ENCODE results near the gene AP1S1. TPM values are rescaled to one million over a fixed set of nuclear protein-coding genes. Genes with fewer than 3 reads are reported as not detected.

The AP1S1 gene
- total and polyA plus RNA-seq, 9 of the 15 experiments (the other 6 are each of a cell fraction or from before 2014, with no cell fraction given): 4.4 to 149 (median 89.4) TPM

DNA sequence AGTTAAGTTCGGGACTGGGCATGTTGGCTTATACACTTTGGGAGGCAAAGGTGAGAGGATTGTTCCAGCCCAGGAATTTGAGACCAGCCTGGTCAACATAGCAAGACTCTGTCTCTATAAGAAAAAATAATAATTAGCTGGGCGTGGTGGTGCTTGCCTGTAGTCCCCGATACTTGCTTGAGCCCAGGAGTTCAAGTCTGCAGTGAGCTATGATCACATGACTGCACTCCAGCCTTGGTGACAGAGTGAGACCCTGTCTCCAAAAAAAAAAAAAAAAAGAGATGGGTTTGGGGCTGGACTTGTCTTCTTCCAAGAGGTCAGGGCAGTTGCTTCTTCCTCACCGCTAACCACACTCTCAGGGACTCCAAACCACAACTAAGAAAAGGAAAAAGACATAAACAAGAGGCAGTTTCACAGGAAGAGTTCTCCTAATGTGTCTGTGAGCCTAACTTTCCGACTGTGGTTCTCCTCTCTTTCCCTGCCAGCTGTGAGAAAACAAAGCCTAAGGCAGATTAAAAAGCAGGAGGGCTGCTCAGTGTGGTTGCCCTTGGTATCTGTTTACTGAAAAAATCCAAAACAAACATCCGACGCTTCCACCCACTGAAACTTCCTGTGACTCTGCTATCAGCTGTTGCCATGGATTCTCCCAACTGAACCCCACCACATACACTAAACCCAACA lies 29.8 kb upstream of the AP1S1 start (continued):
- TF ChIP-seq, protein P1, sequence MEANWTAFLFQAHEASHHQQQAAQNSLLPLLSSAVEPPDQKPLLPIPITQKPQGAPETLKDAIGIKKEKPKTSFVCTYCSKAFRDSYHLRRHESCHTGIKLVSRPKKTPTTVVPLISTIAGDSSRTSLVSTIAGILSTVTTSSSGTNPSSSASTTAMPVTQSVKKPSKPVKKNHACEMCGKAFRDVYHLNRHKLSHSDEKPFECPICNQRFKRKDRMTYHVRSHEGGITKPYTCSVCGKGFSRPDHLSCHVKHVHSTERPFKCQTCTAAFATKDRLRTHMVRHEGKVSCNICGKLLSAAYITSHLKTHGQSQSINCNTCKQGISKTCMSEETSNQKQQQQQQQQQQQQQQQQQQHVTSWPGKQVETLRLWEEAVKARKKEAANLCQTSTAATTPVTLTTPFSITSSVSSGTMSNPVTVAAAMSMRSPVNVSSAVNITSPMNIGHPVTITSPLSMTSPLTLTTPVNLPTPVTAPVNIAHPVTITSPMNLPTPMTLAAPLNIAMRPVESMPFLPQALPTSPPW (CRISPR knock-in tag; IDR thresholded peaks at IDR 0.05): peak; percentile 28; the same call in 1 of the 2 replicates
- TF ChIP-seq MYBL2 (IDR thresholded peaks at IDR 0.05; ENCODE audit: low read depth) (no peak), MYBL2 (CRISPR knock-in tag; IDR thresholded peaks at IDR 0.05; ENCODE audit: borderline replicate concordance) (no peak), ASH1L (IDR thresholded peaks at IDR 0.05; ENCODE audit: borderline replicate concordance, low read depth, partially characterized antibody) (no peak), SAFB2 (IDR thresholded peaks at IDR 0.05; ENCODE audit: borderline replicate concordance, low read depth, low read length, severe bottlenecking) (no peak), LCOR (CRISPR knock-in tag; IDR thresholded peaks at IDR 0.05) (no peak), MAZ (CRISPR knock-in tag; conservative IDR thresholded peaks at IDR 0.05 in 1 of 2, IDR thresholded peaks at IDR 0.05 in 1 of 2) (no peak), ZNF395 (CRISPR knock-in tag; IDR thresholded peaks at IDR 0.05) (peak; percentile 60; the same call in 1 of the 2 replicates), SIN3A (IDR thresholded peaks at IDR 0.05; ENCODE audit: borderline replicate concordance in 2 of 2, control insufficient read depth in 1 of 2, low read depth in 2 of 2, low read length in 2 of 2) (no peak), RAD51 (IDR thresholded peaks at IDR 0.05; ENCODE audit: borderline replicate concordance, low read depth) (peak; percentile 35; the same call in 1 of the 2 replicates), ZNF589 (CRISPR knock-in tag; IDR thresholded peaks at IDR 0.05; ENCODE audit: low read depth) (peak; percentile 84; the same call in 1 of the 2 replicates), RBBP5 (IDR thresholded peaks at IDR 0.05; ENCODE audit: borderline replicate concordance, insufficient read depth, low read length, poor library complexity, severe bottlenecking) (peak; percentile 31), CREB1 (IDR thresholded peaks at IDR 0.05) (no peak), CREB1 (CRISPR knock-in tag; IDR thresholded peaks at IDR 0.05) (no peak), TSC22D4 (tag; IDR thresholded peaks at IDR 0.05) (no peak), ZNF644 (tag; IDR thresholded peaks at IDR 0.05; ENCODE audit: low read depth) (peak; percentile 55; the same call in 1 of the 2 replicates), EP300 (IDR thresholded peaks at IDR 0.05; ENCODE audit: low read length) (no peak)
- TF ChIP-seq, protein P2, sequence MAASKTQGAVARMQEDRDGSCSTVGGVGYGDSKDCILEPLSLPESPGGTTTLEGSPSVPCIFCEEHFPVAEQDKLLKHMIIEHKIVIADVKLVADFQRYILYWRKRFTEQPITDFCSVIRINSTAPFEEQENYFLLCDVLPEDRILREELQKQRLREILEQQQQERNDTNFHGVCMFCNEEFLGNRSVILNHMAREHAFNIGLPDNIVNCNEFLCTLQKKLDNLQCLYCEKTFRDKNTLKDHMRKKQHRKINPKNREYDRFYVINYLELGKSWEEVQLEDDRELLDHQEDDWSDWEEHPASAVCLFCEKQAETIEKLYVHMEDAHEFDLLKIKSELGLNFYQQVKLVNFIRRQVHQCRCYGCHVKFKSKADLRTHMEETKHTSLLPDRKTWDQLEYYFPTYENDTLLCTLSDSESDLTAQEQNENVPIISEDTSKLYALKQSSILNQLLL (CRISPR knock-in tag; IDR thresholded peaks at IDR 0.05; ENCODE audit: borderline replicate concordance): no peak
- TF ChIP-seq, protein P3, sequence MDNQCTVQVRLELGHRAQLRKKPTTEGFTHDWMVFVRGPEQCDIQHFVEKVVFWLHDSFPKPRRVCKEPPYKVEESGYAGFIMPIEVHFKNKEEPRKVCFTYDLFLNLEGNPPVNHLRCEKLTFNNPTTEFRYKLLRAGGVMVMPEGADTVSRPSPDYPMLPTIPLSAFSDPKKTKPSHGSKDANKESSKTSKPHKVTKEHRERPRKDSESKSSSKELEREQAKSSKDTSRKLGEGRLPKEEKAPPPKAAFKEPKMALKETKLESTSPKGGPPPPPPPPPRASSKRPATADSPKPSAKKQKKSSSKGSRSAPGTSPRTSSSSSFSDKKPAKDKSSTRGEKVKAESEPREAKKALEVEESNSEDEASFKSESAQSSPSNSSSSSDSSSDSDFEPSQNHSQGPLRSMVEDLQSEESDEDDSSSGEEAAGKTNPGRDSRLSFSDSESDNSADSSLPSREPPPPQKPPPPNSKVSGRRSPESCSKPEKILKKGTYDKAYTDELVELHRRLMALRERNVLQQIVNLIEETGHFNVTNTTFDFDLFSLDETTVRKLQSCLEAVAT (IDR thresholded peaks at IDR 0.05): peak in 1 of 2 experiments; percentile 34; a peak in 1 of 4 replicates
- TF ChIP-seq, protein P4, sequence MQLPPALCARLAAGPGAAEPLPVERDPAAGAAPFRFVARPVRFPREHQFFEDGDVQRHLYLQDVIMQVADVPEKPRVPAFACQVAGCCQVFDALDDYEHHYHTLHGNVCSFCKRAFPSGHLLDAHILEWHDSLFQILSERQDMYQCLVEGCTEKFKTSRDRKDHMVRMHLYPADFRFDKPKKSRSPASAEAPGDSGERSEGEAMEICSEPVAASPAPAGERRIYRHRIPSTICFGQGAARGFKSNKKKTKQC (CRISPR knock-in tag; IDR thresholded peaks at IDR 0.05): no peak
